HepG2 (cell line): ENCODE measurements around the gene MTFR1L.

ENCODE experiments used
- POLR2A ChIP-seq, 2 experiments: IDR thresholded peaks; 2 replicates each; pipeline ENCODE4 v1.6.1; 2011; ENCODE audit warnings: low read depth in 2 of 2, low read length in 2 of 2, mild to moderate bottlenecking in 1 of 2, moderate library complexity in 1 of 2; ENCODE audit not compliant: insufficient read depth in 1 of 2
- ZNF766 ChIP-seq: sonication (generic); formaldehyde crosslinking; IDR thresholded peaks from 2 replicates; pipeline ENCODE4 v1.5.0; 2020; ENCODE audit warnings: missing genetic modification reagents, borderline replicate concordance
- TF ChIP-seq, protein P1 (sequence below): sonication (generic); formaldehyde crosslinking; IDR thresholded peaks from 2 replicates; pipeline ENCODE4 v1.5.0; 2020; ENCODE audit warnings: mild to moderate bottlenecking, missing genetic modification reagents, moderate library complexity

GRCh38 chr1:25878690-25879089 lies 58.9 kb downstream of the MTFR1L start:
- TF ChIP-seq POLR2A (IDR thresholded peaks at IDR 0.05; ENCODE audit: insufficient read depth in 1 of 2, low read depth in 2 of 2, low read length in 2 of 2): no peak
- TF ChIP-seq ZNF766 (CRISPR knock-in tag): no peak
- TF ChIP-seq, protein P1, sequence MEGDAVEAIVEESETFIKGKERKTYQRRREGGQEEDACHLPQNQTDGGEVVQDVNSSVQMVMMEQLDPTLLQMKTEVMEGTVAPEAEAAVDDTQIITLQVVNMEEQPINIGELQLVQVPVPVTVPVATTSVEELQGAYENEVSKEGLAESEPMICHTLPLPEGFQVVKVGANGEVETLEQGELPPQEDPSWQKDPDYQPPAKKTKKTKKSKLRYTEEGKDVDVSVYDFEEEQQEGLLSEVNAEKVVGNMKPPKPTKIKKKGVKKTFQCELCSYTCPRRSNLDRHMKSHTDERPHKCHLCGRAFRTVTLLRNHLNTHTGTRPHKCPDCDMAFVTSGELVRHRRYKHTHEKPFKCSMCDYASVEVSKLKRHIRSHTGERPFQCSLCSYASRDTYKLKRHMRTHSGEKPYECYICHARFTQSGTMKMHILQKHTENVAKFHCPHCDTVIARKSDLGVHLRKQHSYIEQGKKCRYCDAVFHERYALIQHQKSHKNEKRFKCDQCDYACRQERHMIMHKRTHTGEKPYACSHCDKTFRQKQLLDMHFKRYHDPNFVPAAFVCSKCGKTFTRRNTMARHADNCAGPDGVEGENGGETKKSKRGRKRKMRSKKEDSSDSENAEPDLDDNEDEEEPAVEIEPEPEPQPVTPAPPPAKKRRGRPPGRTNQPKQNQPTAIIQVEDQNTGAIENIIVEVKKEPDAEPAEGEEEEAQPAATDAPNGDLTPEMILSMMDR (CRISPR knock-in tag): no peak
